HG03280 (cell line): Measurements from ENCODE around the gene BAK1.
"Not testable (repeated sequence)": the region's sequence is repeated elsewhere in the genome, so short reads cannot be mapped to it uniquely, and the experiment has no call there.

Source experiments
- ATAC-seq: cut with Tn5 transposase; IDR thresholded peaks from one replicate; pipeline ENCODE4 v1.9.1; 2021; ENCODE audit warnings: mild to moderate bottlenecking, moderate library complexity; ENCODE audit not compliant: unreplicated experiment

The BAK1 gene

GRCh38 chr6:33609019-33609418, 28.9 kb upstream of the BAK1 start:
- ATAC-seq: no peak

- ATAC-seq: no peak
Measured at GRCh38 chr6:33607784-33608161, 27.7 kb upstream of the BAK1 start.

GRCh38 chr6:33607126-33607783, 27.2 kb upstream of the BAK1 start:
- no peak for ATAC-seq

- no peak for ATAC-seq
Measured at GRCh38 chr6:33606642-33607041, 26.6 kb upstream of the BAK1 start.

GRCh38 chr6:33604941-33605854, 25.1 kb upstream of the BAK1 start:
- ATAC-seq: no peak

GRCh38 chr6:33602180-33602579, 22.1 kb upstream of the BAK1 start:
- ATAC-seq: no peak

- no peak for ATAC-seq
Measured at GRCh38 chr6:33600761-33601160, 20.7 kb upstream of the BAK1 start.

- ATAC-seq: no peak
Measured at GRCh38 chr6:33599413-33599938, 19.4 kb upstream of the BAK1 start.

- ATAC-seq: no peak
Measured at GRCh38 chr6:33597551-33598322, 17.7 kb upstream of the BAK1 start.

GRCh38 chr6:33596894-33597293, 16.8 kb upstream of the BAK1 start:
- not testable (repeated sequence) for ATAC-seq

- no peak for ATAC-seq
Measured at GRCh38 chr6:33595001-33595846, 15.1 kb upstream of the BAK1 start.

- no peak for ATAC-seq
Measured at GRCh38 chr6:33593414-33593727, 13.3 kb upstream of the BAK1 start.

- no peak for ATAC-seq
Measured at GRCh38 chr6:33592595-33593413, 12.7 kb upstream of the BAK1 start.

GRCh38 chr6:33592280-33592594, 12.2 kb upstream of the BAK1 start:
- ATAC-seq: no peak

- no peak for ATAC-seq
Measured at GRCh38 chr6:33591424-33592032, 11.5 kb upstream of the BAK1 start.

- no peak for ATAC-seq
Measured at GRCh38 chr6:33590531-33591198, 10.6 kb upstream of the BAK1 start.

GRCh38 chr6:33589731-33590530, 9.9 kb upstream of the BAK1 start:
- no peak for ATAC-seq

GRCh38 chr6:33589392-33589730, 9.3 kb upstream of the BAK1 start:
- ATAC-seq: no peak
